ENCODE data around the gene KRT17.

KRT17 gene

DNA sequence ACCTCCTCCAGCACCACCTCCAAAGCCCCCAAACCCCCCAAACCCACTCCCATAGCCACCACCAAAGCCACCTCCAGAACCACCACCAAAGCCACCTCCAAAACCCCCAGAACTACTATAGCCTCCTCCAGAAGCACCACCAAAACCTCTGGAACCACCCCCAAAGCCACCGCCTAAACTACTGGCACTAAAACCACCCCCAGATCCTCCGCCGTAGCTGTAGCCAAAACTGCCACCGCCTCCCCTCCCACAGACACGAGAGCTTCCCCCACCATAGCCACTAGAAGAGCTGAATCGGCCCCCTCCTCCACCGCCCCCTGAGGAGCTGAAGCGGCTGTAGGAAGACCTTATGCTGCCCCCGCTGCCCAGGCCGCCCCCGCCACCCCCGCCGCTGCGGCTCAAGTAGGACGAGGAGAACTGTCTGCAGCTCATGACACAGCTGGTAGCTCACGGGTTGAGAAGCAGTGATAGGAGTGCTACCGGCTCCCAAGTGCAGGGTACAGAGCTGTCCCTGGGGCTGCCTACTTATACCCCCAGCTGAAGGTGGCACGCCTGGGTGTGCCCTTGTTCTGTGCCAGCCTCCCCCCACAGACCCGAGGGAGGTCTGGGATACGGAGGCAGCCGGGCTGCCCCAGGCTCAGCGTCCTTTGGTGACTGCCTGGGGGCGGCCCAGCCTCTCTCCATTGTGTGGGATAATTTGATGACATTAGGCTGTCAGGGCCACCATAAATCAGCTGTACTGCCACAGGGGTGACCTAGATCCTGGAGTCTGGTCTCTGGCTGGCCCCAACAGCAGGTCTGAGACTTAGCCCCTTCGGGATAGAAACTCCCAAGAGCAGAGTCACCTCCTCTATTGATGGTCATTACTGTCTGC is 52.6 kb downstream of the KRT17 start, which contains the start of gene KRT9:
Gene KRT9 (minus strand): TSS at position 499 of the 874 bp plus-strand sequence. CDS start 67 bp downstream, at position 432.
- H3K9me3 ChIP-seq (ENCODE audit: control insufficient read depth, low read length): no peaks in the 10 kb centered on the region
- H3K36me3 ChIP-seq (ENCODE audit: control insufficient read depth, insufficient read depth, low read length): no peaks in the 10 kb centered on the region
- DNase-seq: no peak
- H3K27me3 ChIP-seq (replicated peaks; ENCODE audit: control insufficient read depth, insufficient read depth, low read length, poor library complexity, severe bottlenecking): peaks cover 11% of the 10 kb centered on the region
- H3K4me1 ChIP-seq (ENCODE audit: control insufficient read depth, insufficient read depth, low read length, poor library complexity, severe bottlenecking): no peaks in the 10 kb centered on the region
- no peak within 1 kb of the TSS for H3K27ac ChIP-seq (ENCODE audit: insufficient read depth, low read length, poor library complexity, severe bottlenecking)
- H3K4me3 ChIP-seq (ENCODE audit: insufficient read depth, low read depth, low read length, poor library complexity, severe bottlenecking): no peak within 1 kb of the TSS

Data from effector memory CD4-positive, alpha-beta T cell (primary cell).